GM20431 (cell line): Measurements from ENCODE around the gene MIPEP.

Experiments
- in situ Hi-C: fragments of 300-500 bp; cut with MseI, MboI; formaldehyde crosslinking; loops from one replicate; pipeline ENCODE4 v1.15.0; 2020; ENCODE audit warnings: low sequenced_read_pairs; ENCODE audit not compliant: unreplicated experiment

MIPEP gene

GRCh38 chr13:23730251-23730650, 158.9 kb downstream of the MIPEP start:
- in situ Hi-C loops, result no loop called here

DNA sequence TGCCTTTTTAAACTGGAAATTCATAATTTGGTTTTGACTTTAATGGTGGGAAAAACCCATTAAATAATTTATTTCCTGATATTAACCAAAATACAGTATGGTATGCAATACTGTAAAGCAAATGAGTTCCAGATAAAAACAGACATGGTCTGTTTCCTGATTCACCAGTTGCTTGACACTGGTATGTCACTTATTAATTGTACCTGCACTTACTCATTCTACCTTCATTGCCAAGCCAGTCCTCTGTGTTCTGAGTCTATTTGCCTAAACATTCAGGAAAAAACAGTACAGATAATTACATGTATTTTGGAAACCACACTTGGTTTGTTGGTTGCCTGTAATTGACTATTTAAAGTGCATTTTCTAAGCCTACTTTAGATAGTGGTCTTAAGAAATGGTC, 159.7 kb downstream of the MIPEP start:
- in situ Hi-C loops, result no loop called here

DNA sequence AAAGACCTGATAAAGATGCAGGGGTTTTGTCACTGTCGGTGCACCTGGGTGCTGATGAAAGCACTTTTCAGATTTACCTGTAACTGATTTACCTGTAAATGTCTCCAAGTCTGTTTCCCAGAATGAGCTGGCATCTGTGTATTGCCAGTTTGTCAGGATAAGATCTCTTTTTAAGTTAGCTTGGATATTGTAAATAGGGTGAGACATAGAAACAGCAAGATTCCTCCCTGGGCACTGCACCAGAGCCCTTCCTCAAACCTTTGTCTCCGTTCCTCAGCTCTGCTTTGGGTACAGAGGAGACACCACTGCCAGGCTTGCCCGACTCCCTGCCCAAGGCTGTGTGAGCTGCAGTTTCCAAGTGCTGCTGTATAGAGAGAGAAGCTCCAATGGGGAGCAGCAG, 160.4 kb downstream of the MIPEP start:
- in situ Hi-C loops, result no loop called here

- in situ Hi-C loops, result no loop called here
These were observed 163.3 kb downstream of the MIPEP start for GRCh38 chr13:23725922-23726321.

GRCh38 chr13:23724196-23724970, 164.8 kb downstream of the MIPEP start:
- in situ Hi-C loops, result no loop called here

GRCh38 chr13:23723471-23723870, 165.7 kb downstream of the MIPEP start:
- in situ Hi-C loops, result no loop called here

DNA sequence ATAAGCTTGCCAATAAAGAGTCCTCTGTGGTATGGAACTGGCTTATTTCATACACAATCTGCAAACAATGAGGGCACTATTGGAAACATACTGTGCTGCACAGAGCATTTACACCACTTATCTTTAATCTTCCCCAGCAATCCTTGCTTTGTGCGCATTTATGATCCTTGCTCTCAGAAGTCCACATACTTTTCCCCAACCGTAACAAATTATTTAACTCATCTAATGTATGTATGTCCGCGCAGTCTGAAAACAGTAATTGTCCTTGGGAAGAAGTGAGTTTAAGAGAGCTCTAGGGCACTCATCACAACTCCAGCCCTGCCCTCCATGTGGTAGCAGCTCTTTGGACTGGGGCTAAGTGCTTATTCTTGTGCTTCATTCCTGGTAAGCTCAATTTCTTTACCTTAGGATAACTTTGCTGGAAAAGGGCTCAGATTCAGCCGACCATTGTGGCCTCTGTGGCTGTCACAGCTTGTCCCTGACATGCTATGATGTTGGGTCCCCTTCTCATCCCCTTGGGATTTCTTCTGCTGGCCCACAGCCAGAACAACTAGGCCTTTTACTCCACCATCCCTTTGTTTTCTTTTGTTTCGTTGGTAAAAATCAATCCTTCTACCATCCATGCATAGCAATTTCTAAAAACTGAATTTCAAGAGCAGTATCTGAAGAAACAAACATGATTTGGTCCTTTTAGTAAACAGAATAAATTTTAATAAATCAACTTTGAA, 166.3 kb downstream of the MIPEP start:
- in situ Hi-C loops, result no loop called here

- in situ Hi-C loops, result no loop called here
These were observed 170.2 kb downstream of the MIPEP start for GRCh38 chr13:23718996-23719395.

- in situ Hi-C loops, result no loop called here
These were observed 172.8 kb downstream of the MIPEP start for GRCh38 chr13:23716401-23716800.

DNA sequence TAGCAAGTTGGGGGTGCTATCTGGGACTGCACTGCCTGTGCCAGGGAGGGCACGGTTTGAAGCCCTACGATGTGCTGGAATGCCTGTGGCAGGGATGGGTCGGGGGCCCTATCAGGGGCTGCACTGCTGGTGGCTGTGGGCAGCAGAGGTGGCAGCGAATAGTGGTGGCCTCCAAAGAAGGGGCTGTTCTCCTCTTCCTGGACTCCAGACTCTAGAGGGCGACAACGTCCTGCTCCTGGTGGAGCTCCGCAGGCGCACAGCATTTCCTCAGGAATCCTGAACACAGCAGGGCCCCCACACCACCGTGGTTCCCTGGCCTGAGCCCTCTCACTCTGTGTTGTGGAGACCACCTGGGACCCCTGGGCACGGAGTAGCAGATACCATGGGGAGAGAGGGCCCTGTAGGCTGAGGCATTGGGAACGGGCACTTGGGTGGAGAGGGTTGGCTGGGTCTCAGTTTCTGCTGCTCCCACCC, 173.4 kb downstream of the MIPEP start:
- in situ Hi-C loops, result no loop called here

- in situ Hi-C loops, result no loop called here
These were observed 174.0 kb downstream of the MIPEP start for GRCh38 chr13:23715092-23715761.

DNA sequence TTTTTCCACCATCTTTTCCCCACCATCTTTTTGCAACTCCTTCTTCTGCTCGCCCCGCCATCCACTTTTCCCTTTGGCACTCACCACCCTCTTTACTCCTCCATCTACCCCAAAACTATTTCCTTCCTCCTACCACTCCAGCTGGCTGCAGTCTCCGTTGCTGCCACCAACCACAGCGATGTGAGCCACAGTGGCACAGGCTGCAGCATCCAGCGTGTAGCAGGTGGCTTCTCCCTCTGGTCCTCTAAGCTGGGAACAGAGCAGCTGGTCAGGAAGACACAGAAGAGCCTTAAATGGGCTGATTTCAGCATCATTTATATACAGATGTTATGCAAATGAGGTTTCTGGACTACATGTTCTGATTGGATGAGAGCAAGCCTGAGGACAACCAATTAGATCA, 174.5 kb downstream of the MIPEP start:
- in situ Hi-C loops, result no loop called here

GRCh38 chr13:23711355-23711754, 177.8 kb downstream of the MIPEP start:
- in situ Hi-C loops, result no loop called here

GRCh38 chr13:23710366-23710765, 178.8 kb downstream of the MIPEP start:
- in situ Hi-C loops, result no loop called here

GRCh38 chr13:23709536-23709935, 179.7 kb downstream of the MIPEP start:
- in situ Hi-C loops, result no loop called here

DNA sequence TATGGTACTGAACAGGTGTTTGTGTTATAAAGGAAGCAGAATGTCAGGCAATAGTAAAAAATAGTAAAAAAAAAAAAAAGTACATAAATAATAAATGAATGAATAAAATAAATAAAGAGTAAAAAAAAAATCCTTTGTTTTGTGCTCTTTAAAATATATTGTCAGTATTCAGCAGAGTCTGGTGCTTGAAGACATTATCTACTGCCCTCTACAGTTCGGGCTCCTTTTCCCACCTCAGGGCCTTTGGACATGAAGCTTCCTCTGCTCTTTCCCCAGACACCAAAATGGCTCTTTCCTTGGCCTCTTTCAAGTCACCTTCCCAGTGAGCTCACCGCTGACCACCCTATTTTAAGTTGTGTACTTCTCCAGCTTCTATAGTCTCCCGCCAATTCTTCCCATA, 181.5 kb downstream of the MIPEP start:
- in situ Hi-C loops, result no loop called here

DNA sequence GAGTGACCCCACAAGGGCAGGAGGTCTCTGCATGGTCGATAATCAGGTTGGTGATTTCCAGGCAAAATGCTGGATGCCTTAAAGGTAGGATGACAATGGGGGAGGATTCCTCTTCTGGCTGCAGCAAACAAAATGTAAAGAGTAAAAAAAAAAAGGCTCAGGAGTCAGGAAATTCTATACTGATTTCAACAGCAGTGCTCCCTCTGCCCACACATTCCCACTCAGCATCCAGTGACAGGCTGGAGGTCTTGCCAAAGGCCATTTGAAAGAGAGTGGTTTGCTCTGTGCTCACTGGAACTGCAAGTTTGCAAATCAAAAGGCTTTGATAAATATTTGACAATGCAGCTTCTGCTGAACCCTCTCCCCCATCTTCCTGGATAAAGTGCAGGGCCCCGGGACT, 183.6 kb downstream of the MIPEP start:
- in situ Hi-C loops, result no loop called here

GRCh38 chr13:23703246-23703860, 185.8 kb downstream of the MIPEP start:
- in situ Hi-C loops, result no loop called here

- in situ Hi-C loops, result no loop called here
These were observed 187.6 kb downstream of the MIPEP start for GRCh38 chr13:23701636-23702035.

DNA sequence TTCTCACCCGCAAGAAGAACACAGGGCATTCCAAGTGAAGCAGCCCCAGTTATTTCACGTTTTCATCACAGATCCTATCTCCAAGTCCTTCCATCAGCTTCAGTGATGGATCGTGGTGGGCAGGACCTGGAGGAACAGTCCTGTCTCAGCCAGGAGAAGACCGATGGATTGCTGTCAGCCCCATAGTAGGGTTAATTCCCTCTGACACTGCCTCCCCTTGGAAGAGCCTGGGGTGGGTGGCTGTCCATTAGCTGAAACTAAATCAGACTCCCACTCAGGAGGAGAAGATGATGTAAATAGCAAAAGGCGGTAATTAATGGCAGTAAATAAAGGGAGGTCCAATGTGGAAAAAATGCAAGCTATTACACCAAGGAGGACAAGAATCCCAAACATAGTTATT, 188.0 kb downstream of the MIPEP start:
- in situ Hi-C loops, result no loop called here

GRCh38 chr13:23699271-23699670, 189.9 kb downstream of the MIPEP start:
- in situ Hi-C loops, result no loop called here
